ENCODE results near the gene HSD11B2. TPM values are rescaled to one million over a fixed set of nuclear protein-coding genes. Genes with fewer than 3 reads are reported as not detected.
A peak's percentile ranks its signal among the peaks of the same experiment; 100 is the strongest.

The HSD11B2 gene
- total RNA-seq, 1 experiment from 2014 or later = 0.77 TPM

DNA sequence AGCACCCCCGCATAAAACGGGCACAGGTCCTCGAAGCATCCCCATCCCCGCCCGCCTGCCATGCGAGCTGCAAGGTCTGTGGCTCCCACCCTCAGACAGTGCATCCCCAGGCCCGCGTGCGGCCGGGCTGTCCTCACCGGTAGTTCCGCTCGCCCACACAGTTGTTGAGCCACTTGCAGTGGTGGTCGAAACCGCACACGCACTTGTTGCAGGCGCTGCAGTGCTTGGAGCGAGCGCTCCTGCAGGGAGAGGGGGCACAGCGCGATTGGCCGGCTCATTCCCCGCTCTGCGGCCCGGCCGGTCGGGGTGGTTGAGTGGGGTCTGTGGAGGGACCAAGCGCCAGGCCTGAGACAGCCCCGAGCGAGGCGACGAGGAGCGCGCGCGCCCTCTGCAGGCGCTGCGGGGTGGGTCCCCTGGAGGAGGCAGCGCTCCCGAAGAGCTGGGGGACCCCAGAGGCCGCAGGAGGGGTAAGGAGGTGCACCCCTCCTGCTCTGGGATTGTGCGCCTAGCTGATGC is 31.6 kb upstream of the HSD11B2 start:
- Histone ChIP-seq H3K27ac (ENCODE audit: low read length) (no peak overlapping the region), H3K36me3 (ENCODE audit: control insufficient read depth, insufficient read depth, low read length) (no peaks in the 10 kb centered on the region), H3K9me3 (ENCODE audit: control insufficient read depth, insufficient read depth, low read depth, low read length) (no peaks in the 10 kb centered on the region), H3K4me3 (ENCODE audit: low read depth in 2 of 2, low read length in 2 of 2) (no peak overlapping the region), H3K27me3 (ENCODE audit: control insufficient read depth, insufficient read depth, low read length) (no peaks in the 10 kb centered on the region), H3K4me1 (ENCODE audit: control insufficient read depth, insufficient read depth, low read length) (no peaks in the 10 kb centered on the region)
- POLR2A ChIA-PET = interaction anchor here (0.7 kb wide), 1 partner anchor 76 kb away, joined by 3 read pairs; no protein-coding TSS in a partner anchor
- BruUV-seq (replicated peaks) = no TSS peak
- CTCF ChIA-PET = interaction anchor here (0.6 to 1.2 kb wide), 5 partner anchors 9 to 139 kb away, joined by 3 read pairs; no protein-coding TSS in a partner anchor
- in situ Hi-C loops (cut with HindIII; ENCODE audit: low pct_unique_long_range_greater_than_20kb, low sequenced_read_pairs) = no loop called here
- intact Hi-C loops (cut with micrococcal nuclease; ENCODE audit: unreplicated experiment) = no loop called here
- no peak for TF ChIP-seq REST (IDR thresholded peaks at IDR 0.05; ENCODE audit: insufficient read depth in 1 of 2, low read depth in 2 of 2, low read length in 1 of 2)
- TF ChIP-seq CTCF (IDR thresholded peaks at IDR 0.05) = peak; percentile 88
- TF ChIP-seq SIN3A (IDR thresholded peaks at IDR 0.05; ENCODE audit: borderline replicate concordance, insufficient read depth, low read depth, low read length) = no peak
- ATAC-seq (peak; percentile 80), DNase-seq (ENCODE audit: low read depth, low spot score) (no peak)

GRCh38 chr16:67399749-67400704 is 30.9 kb upstream of the HSD11B2 start:
- intact Hi-C loops (cut with micrococcal nuclease; ENCODE audit: unreplicated experiment) (no loop called here), in situ Hi-C loops (cut with HindIII; ENCODE audit: low pct_unique_long_range_greater_than_20kb, low sequenced_read_pairs) (no loop called here)
- H3K9me3 ChIP-seq (ENCODE audit: control insufficient read depth, insufficient read depth, low read depth, low read length) = no peaks in the 10 kb centered on the region
- no peak overlapping the region for H3K27ac ChIP-seq (ENCODE audit: low read length)
- BruUV-seq (replicated peaks) = no TSS peak
- ChIA-PET CTCF (interaction anchor here (0.6 to 1.2 kb wide), 5 partner anchors 9 to 139 kb away, joined by 3 read pairs; no protein-coding TSS in a partner anchor), POLR2A (interaction anchor here (0.7 kb wide), 1 partner anchor 75 kb away, joined by 3 read pairs; no protein-coding TSS in a partner anchor)
- H3K27me3 ChIP-seq (ENCODE audit: control insufficient read depth, insufficient read depth, low read length) = no peaks in the 10 kb centered on the region
- no peaks in the 10 kb centered on the region for H3K4me1 ChIP-seq (ENCODE audit: control insufficient read depth, insufficient read depth, low read length)
- no peaks in the 10 kb centered on the region for H3K36me3 ChIP-seq (ENCODE audit: control insufficient read depth, insufficient read depth, low read length)
- no peak for TF ChIP-seq REST (IDR thresholded peaks at IDR 0.05; ENCODE audit: insufficient read depth in 1 of 2, low read depth in 2 of 2, low read length in 1 of 2)
- TF ChIP-seq TCF7L2 (IDR thresholded peaks at IDR 0.05; ENCODE audit: low read depth, low read length) = no peak
- TF ChIP-seq CTCF (IDR thresholded peaks at IDR 0.05) = peak; percentile 64; the same call in 1 of the 2 replicates
- no peak for TF ChIP-seq POLR2AphosphoS5 (IDR thresholded peaks at IDR 0.05; ENCODE audit: low read depth, low read length)
- peak; percentile 50 for ATAC-seq
- no peak overlapping the region for H3K4me3 ChIP-seq (ENCODE audit: low read depth in 2 of 2, low read length in 2 of 2)
- DNase-seq (ENCODE audit: low read depth, low spot score) = no peak
